ENCODE data around the gene VPS8. TPM values are rescaled to one million over a fixed set of nuclear protein-coding genes. Genes with fewer than 3 reads are reported as not detected.

VPS8 gene
- total and polyA plus RNA-seq, 2 of the 8 experiments (the other 6 are each of a cell fraction or from before 2014, with no cell fraction given): 13.0 to 41.0 TPM

DNA sequence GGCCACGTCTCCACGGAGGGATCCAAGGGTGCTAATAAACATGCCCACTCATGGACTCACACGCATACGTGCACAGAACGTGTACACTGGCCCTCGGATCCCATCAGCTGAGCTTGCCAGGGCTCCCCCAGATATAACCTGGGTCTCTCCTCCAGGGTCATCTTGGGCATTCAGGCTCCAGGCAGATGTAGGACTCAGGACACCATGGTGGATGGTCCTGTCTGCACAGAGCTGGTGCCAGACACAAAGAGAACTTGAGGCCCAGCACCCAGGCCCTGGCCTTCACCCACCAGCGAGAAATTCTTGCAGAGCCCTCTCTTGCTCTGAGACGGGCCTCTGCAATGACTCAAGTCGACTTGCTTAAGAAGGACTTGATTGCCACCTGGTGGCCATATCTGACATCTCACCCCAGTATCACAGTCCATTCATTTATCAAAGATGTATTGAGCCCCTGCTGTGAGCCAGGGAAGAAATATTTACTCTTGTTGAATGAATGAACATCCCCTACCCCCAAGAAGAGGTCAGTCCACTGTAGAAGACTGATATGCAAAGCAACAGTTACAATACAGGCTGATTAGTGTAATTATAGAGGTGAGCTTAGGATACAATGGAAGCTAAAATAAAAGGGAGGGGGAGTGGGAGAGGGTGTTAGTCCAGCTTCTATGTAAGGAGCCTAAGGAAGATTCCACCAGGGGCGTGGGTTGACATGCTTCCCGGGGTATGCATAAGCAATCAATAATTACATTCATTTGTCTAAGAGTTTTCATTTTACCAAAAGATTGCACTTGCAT lies 34.2 kb upstream of the VPS8 start (continued):
- peak; percentile 96 to 97 for TF ChIP-seq RAD21 (IDR thresholded peaks at IDR 0.05 in 1 of 2, conservative IDR thresholded peaks at IDR 0.05 in 1 of 2; ENCODE audit: low read depth in 2 of 2, low read length in 2 of 2)
